Measurements from ENCODE around the gene SPATA3.

Gene SPATA3

GRCh38 chr2:231032575-231033140 is 36.7 kb downstream of the SPATA3 start:
- no peak for DNase-seq

- no peak for DNase-seq
Measured at GRCh38 chr2:231033147-231034132, 37.5 kb downstream of the SPATA3 start.

- no peak for DNase-seq
Measured at GRCh38 chr2:231034291-231034882, 38.5 kb downstream of the SPATA3 start.

GRCh38 chr2:231036131-231036530 is 40.2 kb downstream of the SPATA3 start:
- DNase-seq = no peak

- no peak for DNase-seq
Measured at GRCh38 chr2:231036578-231037106, 40.7 kb downstream of the SPATA3 start.

GRCh38 chr2:231037202-231037730 is 41.3 kb downstream of the SPATA3 start, which contains the start of gene C2orf72:
Gene C2orf72 (plus strand): TSS chr2:231037523. CDS start chr2:231037566, 43 bp downstream.
- no peak for DNase-seq

GRCh38 chr2:231037731-231038482 is 42.0 kb downstream of the SPATA3 start:
- no peak for DNase-seq

GRCh38 chr2:231038483-231039293 is 42.8 kb downstream of the SPATA3 start:
- DNase-seq = no peak

- no peak for DNase-seq
Measured at GRCh38 chr2:231039294-231039664, 43.4 kb downstream of the SPATA3 start.

- DNase-seq = no peak
Measured at GRCh38 chr2:231039821-231040364, 44.0 kb downstream of the SPATA3 start.

- DNase-seq = no peak
Measured at GRCh38 chr2:231041061-231041689, 45.3 kb downstream of the SPATA3 start.

- DNase-seq = no peak
Measured at GRCh38 chr2:231043796-231044195, 47.9 kb downstream of the SPATA3 start.

GRCh38 chr2:231046916-231047273 is 51.0 kb downstream of the SPATA3 start:
- no peak for DNase-seq

GRCh38 chr2:231047274-231047922 is 51.5 kb downstream of the SPATA3 start:
- DNase-seq = no peak

GRCh38 chr2:231047923-231048915 is 52.3 kb downstream of the SPATA3 start:
- no peak for DNase-seq

- no peak for DNase-seq
Measured at GRCh38 chr2:231049286-231050017, 53.5 kb downstream of the SPATA3 start.

GRCh38 chr2:231050018-231050901 is 54.3 kb downstream of the SPATA3 start:
- DNase-seq = no peak
